Measurements from ENCODE around the gene CD36. TPM values are rescaled to one million over a fixed set of nuclear protein-coding genes. Genes with fewer than 3 reads are reported as not detected.

The CD36 gene
- total and polyA plus RNA-seq, 5 donors from 2014 or later, result 0.37 to 1.1 (median 0.52) TPM; not detected in 2

DNA sequence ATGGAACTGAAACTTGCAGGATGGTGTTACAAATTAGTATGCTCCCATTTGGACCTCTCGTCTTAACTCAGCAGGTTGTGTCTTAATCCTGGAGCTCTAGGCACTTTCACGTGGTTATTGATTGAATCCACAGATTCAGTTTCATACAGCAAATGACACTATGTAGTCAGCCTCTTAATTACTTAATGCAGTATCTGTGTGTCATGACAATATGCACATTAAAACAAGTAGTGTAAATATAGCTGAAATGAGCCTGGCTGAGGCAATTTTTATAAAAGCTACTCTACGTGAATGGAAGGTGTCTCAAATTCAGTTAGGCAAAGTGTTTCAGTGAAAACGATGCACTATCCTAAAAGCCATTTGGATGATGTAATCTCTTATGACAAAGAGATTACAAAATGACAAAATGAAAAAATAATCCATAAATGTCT is 86.8 kb downstream of the CD36 start:
- Mint-ChIP-seq H3K27ac (no peak overlapping the region), H3K4me1 (no peaks in the 10 kb centered on the region), H3K27me3 (no peaks in the 10 kb centered on the region), H3K4me3 (no peak overlapping the region), H3K36me3 (no peaks in the 10 kb centered on the region), H3K9me3 (peaks cover 0 to 6% (median 3%) of the 10 kb centered on the region in 7 donors)
- Histone ChIP-seq H3K9me3 (ENCODE audit: control insufficient read depth in 2 of 2, low read length in 2 of 2) (peaks cover 0 to 5% of the 10 kb centered on the region in 2 experiments), H3K4me1 (ENCODE audit: control insufficient read depth, insufficient read depth, low read length, poor library complexity, severe bottlenecking) (no peaks in the 10 kb centered on the region), H3K27me3 (ENCODE audit: control insufficient read depth, insufficient read depth, low read length) (no peaks in the 10 kb centered on the region), H3K36me3 (ENCODE audit: control insufficient read depth, insufficient read depth, low read length) (no peaks in the 10 kb centered on the region), H3K27ac (ENCODE audit: insufficient read depth, low read length, poor library complexity, severe bottlenecking) (no peak overlapping the region), H3K4me3 (ENCODE audit: low read depth, low read length) (no peak overlapping the region)
- ATAC-seq (ENCODE audit: low read depth in 2 of 2), result no peak
- DNase-seq, result no peak

Other genes with a start within 250 kb of the CD36 start
- gene GNAT3, start 126.6 kb upstream of the CD36 start, total RNA-seq, result not detected
- not detected for gene GNAT3, start 126.6 kb upstream of the CD36 start, polyA plus RNA-seq